Esophagus squamous epithelium (tissue), 4 donors: ENCODE data around the gene ETV3.

ENCODE experiments used
- POLR2A ChIP-seq, 4 donors: fragments of 450-650 bp; IDR thresholded peaks; one replicate each; pipeline ENCODE4 v1.6.1; 2017; ENCODE audit warnings: antibody characterized with exemption in 4 of 4, mild to moderate bottlenecking in 4 of 4, moderate library complexity in 3 of 4
- TF ChIP-seq, protein P1 (sequence below), 6 experiments: fragments of 450-650 bp in 4 of 6; fragments of 200-600 bp in 2 of 6; sonication (generic) in 2 of 6; IDR thresholded peaks; one replicate each; pipeline ENCODE4 v1.5.1; 2016 to 2019; ENCODE audit warnings: antibody characterized with exemption in 6 of 6, mild to moderate bottlenecking in 4 of 6, moderate library complexity in 4 of 6

DNA sequence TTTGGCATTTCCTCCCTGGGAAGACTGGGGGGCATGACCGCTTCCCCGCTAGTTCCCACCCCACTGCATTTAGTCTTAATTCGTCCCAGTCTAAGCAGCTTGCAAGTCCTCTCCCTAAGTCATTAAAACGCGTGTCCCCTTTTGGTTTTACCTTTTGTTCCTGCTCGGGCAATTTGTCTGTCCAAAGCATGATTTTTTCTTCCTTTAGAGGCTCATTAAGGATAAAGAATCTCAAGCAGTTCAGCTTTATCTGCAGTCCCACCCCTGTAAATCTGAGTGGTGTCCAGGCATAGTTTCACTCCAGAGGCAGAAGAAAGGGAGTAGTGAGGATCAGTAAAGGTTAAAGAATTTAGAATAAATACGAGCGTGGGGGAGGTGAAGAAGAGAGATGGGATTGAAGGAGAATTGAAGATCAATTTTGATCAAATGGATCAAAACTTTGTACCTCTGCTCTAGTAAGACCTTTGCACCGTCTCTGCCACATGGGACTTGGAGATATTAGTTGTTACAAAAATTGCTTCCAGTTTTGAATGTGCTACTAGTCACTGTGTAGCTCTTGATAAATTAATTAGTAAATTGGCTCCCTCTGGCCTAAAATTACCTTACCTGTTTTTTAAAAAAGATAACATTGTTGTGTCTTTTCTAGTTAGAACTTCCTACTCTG lies 989 bp upstream of the ETV3 start:
- TF ChIP-seq, protein P1, sequence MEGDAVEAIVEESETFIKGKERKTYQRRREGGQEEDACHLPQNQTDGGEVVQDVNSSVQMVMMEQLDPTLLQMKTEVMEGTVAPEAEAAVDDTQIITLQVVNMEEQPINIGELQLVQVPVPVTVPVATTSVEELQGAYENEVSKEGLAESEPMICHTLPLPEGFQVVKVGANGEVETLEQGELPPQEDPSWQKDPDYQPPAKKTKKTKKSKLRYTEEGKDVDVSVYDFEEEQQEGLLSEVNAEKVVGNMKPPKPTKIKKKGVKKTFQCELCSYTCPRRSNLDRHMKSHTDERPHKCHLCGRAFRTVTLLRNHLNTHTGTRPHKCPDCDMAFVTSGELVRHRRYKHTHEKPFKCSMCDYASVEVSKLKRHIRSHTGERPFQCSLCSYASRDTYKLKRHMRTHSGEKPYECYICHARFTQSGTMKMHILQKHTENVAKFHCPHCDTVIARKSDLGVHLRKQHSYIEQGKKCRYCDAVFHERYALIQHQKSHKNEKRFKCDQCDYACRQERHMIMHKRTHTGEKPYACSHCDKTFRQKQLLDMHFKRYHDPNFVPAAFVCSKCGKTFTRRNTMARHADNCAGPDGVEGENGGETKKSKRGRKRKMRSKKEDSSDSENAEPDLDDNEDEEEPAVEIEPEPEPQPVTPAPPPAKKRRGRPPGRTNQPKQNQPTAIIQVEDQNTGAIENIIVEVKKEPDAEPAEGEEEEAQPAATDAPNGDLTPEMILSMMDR (IDR thresholded peaks at IDR 0.05) = no peak
- TF ChIP-seq POLR2A (IDR thresholded peaks at IDR 0.05) = no peak
